ENCODE results near the gene CSTF2T. TPM values are rescaled to one million over a fixed set of nuclear protein-coding genes. Genes with fewer than 3 reads are reported as not detected.

The CSTF2T gene
- total and polyA plus RNA-seq, 2 of the 13 experiments (the other 11 are each of a cell fraction or from before 2014, with no cell fraction given): 1.4 to 7.2 TPM

- Histone ChIP-seq H2AFZ (ENCODE audit: low read length) (no peak overlapping the region), H3K27ac (ENCODE audit: extremely low read length, insufficient read depth, low read length) (no peak overlapping the region), H3K4me1 (ENCODE audit: insufficient read depth, low read length) (no peaks in the 10 kb centered on the region; the same call in 1 of the 2 replicates), H3K9ac (ENCODE audit: insufficient read depth, low read depth, low read length) (no peak overlapping the region), H3K9me3 (ENCODE audit: low read length) (no peaks in the 10 kb centered on the region), H3K27me3 (ENCODE audit: control insufficient read depth in 1 of 2, insufficient read depth in 2 of 2, low read length in 2 of 2) (no peaks in the 10 kb centered on the region), H3K4me2 (ENCODE audit: low read depth, low read length) (no peak overlapping the region), H3K36me3 (replicated peaks in 1 of 2; ENCODE audit: control insufficient read depth in 1 of 2, insufficient read depth in 2 of 2, low read length in 2 of 2) (no peaks in the 10 kb centered on the region), H3K79me2 (ENCODE audit: insufficient read depth, low read length) (no peaks in the 10 kb centered on the region), H4K20me1 (ENCODE audit: insufficient read depth, low read length) (no peaks in the 10 kb centered on the region), H3K4me3 (replicated peaks in 1 of 3; ENCODE audit: insufficient read depth in 1 of 3, low read depth in 2 of 3, low read length in 3 of 3) (no peak overlapping the region)
- 0% methylated on average over 1 of the region's 1 CpG for WGBS (ENCODE audit: low lambda C conversion rate)
- ChIA-PET POLR2A (no interaction called here), CTCF (ENCODE audit: low intra/inter-chr PET ratio, low total read pairs) (no interaction called here)
- TF ChIP-seq FIP1L1 (IDR thresholded peaks at IDR 0.05; ENCODE audit: borderline replicate concordance, insufficient read depth, low read depth, low read length) (no peak), ZNF234 (CRISPR knock-in tag; conservative IDR thresholded peaks at IDR 0.05) (no peak)
- ATAC-seq (no peak), DNase-seq (ENCODE audit: low spot score) (no peak), FAIRE-seq (no peak)
- no TSS peak for BruUV-seq (replicated peaks)
- in situ Hi-C loops (cut with HindIII; ENCODE audit: extremely low pct_ligation_motif_present, low pct_unique_long_range_greater_than_20kb): no loop called here
- intact Hi-C loops (cut with micrococcal nuclease; ENCODE audit: unreplicated experiment): no loop called here
These were observed 48.3 kb downstream of the CSTF2T start for GRCh38 chr10:51651063-51651462.

GRCh38 chr10:51649064-51649463 lies 50.3 kb downstream of the CSTF2T start:
- TF ChIP-seq, protein P1, sequence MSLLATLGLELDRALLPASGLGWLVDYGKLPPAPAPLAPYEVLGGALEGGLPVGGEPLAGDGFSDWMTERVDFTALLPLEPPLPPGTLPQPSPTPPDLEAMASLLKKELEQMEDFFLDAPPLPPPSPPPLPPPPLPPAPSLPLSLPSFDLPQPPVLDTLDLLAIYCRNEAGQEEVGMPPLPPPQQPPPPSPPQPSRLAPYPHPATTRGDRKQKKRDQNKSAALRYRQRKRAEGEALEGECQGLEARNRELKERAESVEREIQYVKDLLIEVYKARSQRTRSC (CRISPR knock-in tag; IDR thresholded peaks at IDR 0.05; ENCODE audit: low read depth): no peak
- TF ChIP-seq ATF1 (CRISPR knock-in tag; IDR thresholded peaks at IDR 0.05) (no peak), ZNF598 (CRISPR knock-in tag; IDR thresholded peaks at IDR 0.05; ENCODE audit: borderline replicate concordance) (no peak), KDM5A (IDR thresholded peaks at IDR 0.05; ENCODE audit: borderline replicate concordance, low read length) (no peak), STAT6 (CRISPR knock-in tag; IDR thresholded peaks at IDR 0.05; ENCODE audit: borderline replicate concordance) (no peak), ZBTB38 (CRISPR knock-in tag; IDR thresholded peaks at IDR 0.05) (no peak), RELA (CRISPR knock-in tag; IDR thresholded peaks at IDR 0.05) (no peak), ZC3H13 (CRISPR knock-in tag; IDR thresholded peaks at IDR 0.05) (no peak), THYN1 (CRISPR knock-in tag; IDR thresholded peaks at IDR 0.05; ENCODE audit: borderline replicate concordance, low read depth) (no peak), ZNF850 (CRISPR knock-in tag; conservative IDR thresholded peaks at IDR 0.05) (no peak)
- TF ChIP-seq, protein P2, sequence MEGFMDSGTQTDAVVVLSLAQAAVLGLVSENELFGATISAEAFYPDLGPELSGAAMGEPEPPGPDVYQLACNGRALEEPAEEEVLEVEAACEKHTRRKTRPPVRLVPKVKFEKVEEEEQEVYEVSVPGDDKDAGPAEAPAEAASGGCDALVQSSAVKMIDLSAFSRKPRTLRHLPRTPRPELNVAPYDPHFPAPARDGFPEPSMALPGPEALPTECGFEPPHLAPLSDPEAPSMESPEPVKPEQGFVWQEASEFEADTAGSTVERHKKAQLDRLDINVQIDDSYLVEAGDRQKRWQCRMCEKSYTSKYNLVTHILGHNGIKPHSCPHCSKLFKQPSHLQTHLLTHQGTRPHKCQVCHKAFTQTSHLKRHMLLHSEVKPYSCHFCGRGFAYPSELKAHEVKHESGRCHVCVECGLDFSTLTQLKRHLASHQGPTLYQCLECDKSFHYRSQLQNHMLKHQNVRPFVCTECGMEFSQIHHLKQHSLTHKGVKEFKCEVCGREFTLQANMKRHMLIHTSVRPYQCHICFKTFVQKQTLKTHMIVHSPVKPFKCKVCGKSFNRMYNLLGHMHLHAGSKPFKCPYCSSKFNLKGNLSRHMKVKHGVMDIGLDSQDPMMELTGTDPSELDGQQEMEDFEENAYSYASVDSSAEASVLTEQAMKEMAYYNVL (CRISPR knock-in tag; IDR thresholded peaks at IDR 0.05; ENCODE audit: borderline replicate concordance): no peak
- Histone ChIP-seq H4K20me1 (ENCODE audit: insufficient read depth, low read length) (no peaks in the 10 kb centered on the region), H3K27ac (ENCODE audit: extremely low read length, insufficient read depth, low read length) (no peak overlapping the region), H3K4me3 (replicated peaks in 1 of 3; ENCODE audit: insufficient read depth in 1 of 3, low read depth in 2 of 3, low read length in 3 of 3) (no peak overlapping the region), H3K4me2 (ENCODE audit: low read depth, low read length) (no peak overlapping the region), H3K9ac (ENCODE audit: insufficient read depth, low read depth, low read length) (no peak overlapping the region), H3K27me3 (ENCODE audit: control insufficient read depth in 1 of 2, insufficient read depth in 2 of 2, low read length in 2 of 2) (no peaks in the 10 kb centered on the region), H2AFZ (ENCODE audit: low read length) (no peak overlapping the region), H3K36me3 (replicated peaks in 1 of 2; ENCODE audit: control insufficient read depth in 1 of 2, insufficient read depth in 2 of 2, low read length in 2 of 2) (no peaks in the 10 kb centered on the region), H3K4me1 (ENCODE audit: insufficient read depth, low read length) (no peaks in the 10 kb centered on the region; the same call in 1 of the 2 replicates), H3K79me2 (ENCODE audit: insufficient read depth, low read length) (no peaks in the 10 kb centered on the region), H3K9me3 (ENCODE audit: low read length) (no peaks in the 10 kb centered on the region)
- in situ Hi-C loops (cut with HindIII; ENCODE audit: extremely low pct_ligation_motif_present, low pct_unique_long_range_greater_than_20kb) (no loop called here), intact Hi-C loops (cut with micrococcal nuclease; ENCODE audit: unreplicated experiment) (no loop called here)
- DNase-seq (ENCODE audit: low spot score): no peak
- CTCF ChIA-PET (ENCODE audit: low intra/inter-chr PET ratio, low total read pairs): no interaction called here
- no peak for ATAC-seq
- no TSS peak for BruUV-seq (replicated peaks)
- POLR2A ChIA-PET: no interaction called here
- no peak for FAIRE-seq
- WGBS (ENCODE audit: low lambda C conversion rate): 57% methylated on average over 3 of the region's 3 CpGs
